AG09309 (cell line): ENCODE data around the gene CPPED1.
"Not testable (repeated sequence)": the region's sequence is repeated elsewhere in the genome, so short reads cannot be mapped to it uniquely, and the experiment has no call there.

Source experiments
- DNase-seq: peaks from one replicate; pipeline ENCODE4 v3.0.0-alpha.2; 2010; ENCODE audit warnings: low read depth
- H3K4me3 ChIP-seq: 2 replicates; pipeline ENCODE4 v1.5.1; 2011; ENCODE audit warnings: mild to moderate bottlenecking, low read depth, low read length, moderate library complexity; ENCODE audit not compliant: control insufficient read depth
- CTCF ChIP-seq: IDR thresholded peaks from 2 replicates; pipeline ENCODE4 v1.5.1; 2011; ENCODE audit warnings: mild to moderate bottlenecking, low read depth, low read length, inconsistent platforms; ENCODE audit not compliant: insufficient read depth, control insufficient read depth; ENCODE audit errors: missing control alignments

CPPED1 gene

GRCh38 chr16:12769525-12769924, 34.2 kb downstream of the CPPED1 start:
- TF ChIP-seq CTCF = no peak
- DNase-seq = no peak
- no peak overlapping the region for H3K4me3 ChIP-seq

- TF ChIP-seq CTCF = no peak
- no peak for DNase-seq
- no peak overlapping the region for H3K4me3 ChIP-seq
Observed at GRCh38 chr16:12767897-12768296, 35.8 kb downstream of the CPPED1 start.

- no peak for TF ChIP-seq CTCF
- no peak for DNase-seq
- no peak overlapping the region for H3K4me3 ChIP-seq
Observed at GRCh38 chr16:12766853-12767252, 36.8 kb downstream of the CPPED1 start.

GRCh38 chr16:12766208-12766607, 37.5 kb downstream of the CPPED1 start:
- not testable (repeated sequence) for H3K4me3 ChIP-seq, DNase-seq

GRCh38 chr16:12764813-12765488, 38.7 kb downstream of the CPPED1 start:
- no peak overlapping the region for H3K4me3 ChIP-seq
- TF ChIP-seq CTCF = no peak
- no peak for DNase-seq

- no peak overlapping the region for H3K4me3 ChIP-seq
- no peak for DNase-seq
- TF ChIP-seq CTCF = no peak
Observed at GRCh38 chr16:12763517-12763916, 40.2 kb downstream of the CPPED1 start.

- no peak for TF ChIP-seq CTCF
- DNase-seq = no peak
- H3K4me3 ChIP-seq = no peak overlapping the region
Observed at GRCh38 chr16:12760819-12761611, 42.7 kb downstream of the CPPED1 start.
